Effector memory CD8-positive, alpha-beta T cell (primary cell): ENCODE measurements around the gene SORCS3.

Experiments
- ATAC-seq: fragments of 150-1000 bp; cut with Tn5 transposase; replicated peaks from 2 replicates; pipeline ENCODE4 v1.10.0; 2021; ENCODE audit warnings: mild to moderate bottlenecking, moderate library complexity
- DNase-seq, 3 experiments: peaks; one replicate each; pipeline ENCODE4 v3.0.0; 2021
- H3K27ac Mint-ChIP-seq, 2 donors: one replicate each; pipeline ENCODE4 v1.8.0; 2022; ENCODE audit warnings: mild to moderate bottlenecking in 2 of 2, mixed read lengths in 2 of 2, moderate library complexity in 2 of 2
- H3K27me3 Mint-ChIP-seq, 2 donors: one replicate each; pipeline ENCODE4 v1.8.0; 2022; ENCODE audit warnings: mixed read lengths in 2 of 2
- H3K36me3 Mint-ChIP-seq: one replicate; pipeline ENCODE4 v1.8.0; 2022; ENCODE audit warnings: mild to moderate bottlenecking, moderate library complexity, mixed read lengths; ENCODE audit not compliant: insufficient read depth
- H3K4me1 Mint-ChIP-seq, 2 donors: one replicate each; pipeline ENCODE4 v1.8.0; 2022; ENCODE audit warnings: low read depth in 2 of 2, mixed read lengths in 2 of 2
- H3K4me3 Mint-ChIP-seq, 2 donors: one replicate each; pipeline ENCODE4 v1.8.0; 2022; ENCODE audit warnings: mild to moderate bottlenecking in 2 of 2, mixed read lengths in 2 of 2, moderate library complexity in 2 of 2
- H3K9me3 Mint-ChIP-seq, 2 donors: one replicate each; pipeline ENCODE4 v1.8.0; 2022; ENCODE audit warnings: mixed read lengths in 2 of 2

The SORCS3 gene

DNA sequence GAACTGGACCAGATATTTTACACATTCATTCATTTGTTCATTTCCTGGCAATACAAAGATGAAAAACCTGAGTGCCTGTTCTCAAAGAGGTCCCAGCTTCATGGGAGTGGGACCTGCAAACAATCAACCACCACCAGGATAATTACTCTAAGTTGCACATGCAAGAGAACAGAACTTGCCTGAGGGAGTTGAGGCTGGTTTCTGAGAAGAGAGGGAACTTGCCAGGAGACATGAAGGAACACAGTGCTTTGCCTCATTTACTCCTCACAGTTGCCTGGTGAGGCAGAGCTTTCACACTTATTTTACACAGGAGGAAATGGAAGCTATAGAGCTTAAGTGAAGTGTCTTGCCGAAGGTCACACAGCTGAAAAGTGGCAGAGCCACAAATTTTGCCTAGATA lies 170.1 kb downstream of the SORCS3 start:
- no peak overlapping the region for H3K4me3 Mint-ChIP-seq
- no peaks in the 10 kb centered on the region for H3K36me3 Mint-ChIP-seq
- DNase-seq = no peak
- H3K9me3 Mint-ChIP-seq = peaks cover 0 to 12% of the 10 kb centered on the region in 2 donors
- H3K4me1 Mint-ChIP-seq = no peaks in the 10 kb centered on the region
- ATAC-seq = no peak
- H3K27me3 Mint-ChIP-seq = no peaks in the 10 kb centered on the region
- H3K27ac Mint-ChIP-seq = no peak overlapping the region

DNA sequence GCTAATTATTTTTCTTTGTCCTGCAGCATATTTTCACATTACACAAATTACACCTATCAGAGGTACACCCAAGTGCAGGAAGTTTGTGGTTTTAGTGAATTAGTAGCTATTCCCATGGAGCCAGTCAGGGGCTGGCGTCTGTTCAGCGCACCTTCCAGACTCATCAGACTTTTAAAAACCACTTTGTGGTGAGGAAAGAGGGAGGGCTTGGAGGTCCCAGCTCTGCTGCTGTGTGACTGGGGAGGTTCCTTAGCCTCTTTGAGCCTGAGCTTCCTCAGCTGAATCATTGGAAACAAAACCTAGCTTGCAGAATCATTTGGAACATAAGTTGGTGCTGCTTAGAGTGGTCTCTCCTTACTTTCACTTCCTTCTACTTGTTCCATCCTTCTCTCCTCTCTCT lies 175.4 kb downstream of the SORCS3 start:
- ATAC-seq = no peak
- Mint-ChIP-seq H3K4me3 (no peak overlapping the region), H3K9me3 (peaks cover 0 to 4% of the 10 kb centered on the region in 2 donors), H3K27ac (no peak overlapping the region), H3K36me3 (no peaks in the 10 kb centered on the region), H3K4me1 (peaks cover 0 to 3% of the 10 kb centered on the region in 2 donors), H3K27me3 (peaks cover 0 to 8% of the 10 kb centered on the region in 2 donors)
- no peak for DNase-seq

DNA sequence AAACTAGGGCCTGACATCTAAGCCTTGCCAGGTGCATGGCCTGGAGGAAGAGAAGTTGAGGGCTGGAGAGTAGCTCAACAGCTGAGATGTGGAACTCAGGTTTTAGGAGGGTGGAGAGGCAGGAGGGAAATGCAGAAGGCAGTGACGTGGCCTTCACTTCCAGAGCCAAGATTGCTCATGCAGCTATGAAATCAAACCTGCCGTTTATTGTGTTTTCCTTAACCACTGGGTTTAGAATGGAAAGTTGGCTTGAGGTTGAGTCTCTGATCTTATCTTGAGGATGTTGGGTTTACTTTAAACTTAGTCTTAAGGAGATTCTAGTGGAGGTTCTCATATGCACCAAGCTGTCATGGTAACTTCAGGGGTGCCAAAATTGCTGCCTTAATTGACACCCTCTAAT lies 178.6 kb downstream of the SORCS3 start:
- no peak overlapping the region for H3K4me3 Mint-ChIP-seq
- DNase-seq (no peak), ATAC-seq (no peak)
- H3K27me3 Mint-ChIP-seq = peaks cover 0 to 8% of the 10 kb centered on the region in 2 donors
- peaks cover 4 to 7% of the 10 kb centered on the region in 2 donors for H3K9me3 Mint-ChIP-seq
- peaks cover 0 to 3% of the 10 kb centered on the region in 2 donors for H3K4me1 Mint-ChIP-seq
- no peak overlapping the region for H3K27ac Mint-ChIP-seq
- peaks cover 3% of the 10 kb centered on the region for H3K36me3 Mint-ChIP-seq

DNA sequence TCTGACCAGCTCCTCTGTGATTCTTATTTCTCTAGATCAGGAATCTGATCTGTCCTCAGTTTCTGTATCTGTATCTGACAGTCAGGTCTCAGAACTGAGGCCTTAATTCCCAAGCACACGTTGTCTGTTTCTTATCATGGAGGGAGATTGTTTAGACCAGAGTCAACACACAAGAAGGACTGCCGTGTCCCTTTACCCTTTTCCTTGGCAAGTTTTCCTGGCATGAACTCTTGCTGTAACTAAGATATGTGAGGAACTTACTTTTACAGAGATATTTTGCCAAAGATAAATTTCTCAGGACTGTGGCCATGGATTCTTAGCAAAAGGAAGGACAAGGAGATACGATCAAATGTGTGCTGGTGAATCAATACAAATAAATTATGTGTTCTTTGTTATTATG lies 181.0 kb downstream of the SORCS3 start:
- H3K36me3 Mint-ChIP-seq = peaks cover 3% of the 10 kb centered on the region
- no peaks in the 10 kb centered on the region for H3K4me1 Mint-ChIP-seq
- H3K4me3 Mint-ChIP-seq = no peak overlapping the region
- ATAC-seq (no peak), DNase-seq (no peak)
- H3K9me3 Mint-ChIP-seq = peaks cover 5 to 14% of the 10 kb centered on the region in 2 donors
- peaks cover 0 to 8% of the 10 kb centered on the region in 2 donors for H3K27me3 Mint-ChIP-seq
- H3K27ac Mint-ChIP-seq = no peak overlapping the region

DNA sequence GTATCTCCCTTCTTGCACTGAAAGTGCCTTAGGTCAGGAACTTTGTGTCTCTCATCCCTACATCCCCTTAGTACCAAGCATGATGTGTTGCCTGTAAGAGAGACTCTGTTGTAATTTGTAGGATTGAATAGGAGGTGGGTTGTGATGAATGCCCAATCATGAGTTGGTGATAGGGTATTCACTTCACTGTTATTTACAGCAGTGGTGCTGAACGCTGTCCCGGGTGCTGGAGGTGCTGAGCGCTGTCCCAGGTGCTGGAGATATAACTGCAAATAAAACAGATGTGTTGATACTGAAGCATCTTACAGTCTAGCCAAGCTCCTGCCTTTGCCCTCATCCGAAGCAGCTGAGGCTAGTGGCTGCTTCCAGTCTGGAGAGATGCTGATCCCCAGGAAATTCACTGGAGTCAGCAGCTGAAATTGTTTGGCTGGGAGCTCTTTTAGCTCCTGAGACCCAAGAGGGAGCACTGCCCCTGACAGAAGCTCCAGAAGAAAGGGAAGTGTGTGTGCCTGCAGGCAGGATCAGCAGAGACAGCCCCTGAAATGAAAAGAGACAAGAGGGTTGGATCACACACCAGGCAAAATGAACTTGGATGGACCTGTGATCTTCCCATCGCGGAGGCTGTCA lies 183.4 kb downstream of the SORCS3 start:
- H3K27me3 Mint-ChIP-seq = no peaks in the 10 kb centered on the region
- ATAC-seq = no peak
- DNase-seq = no peak
- no peak overlapping the region for H3K27ac Mint-ChIP-seq
- no peak overlapping the region for H3K4me3 Mint-ChIP-seq
- peaks cover 3% of the 10 kb centered on the region for H3K36me3 Mint-ChIP-seq
- H3K4me1 Mint-ChIP-seq = no peaks in the 10 kb centered on the region
- H3K9me3 Mint-ChIP-seq = peaks cover 3 to 14% of the 10 kb centered on the region in 2 donors

DNA sequence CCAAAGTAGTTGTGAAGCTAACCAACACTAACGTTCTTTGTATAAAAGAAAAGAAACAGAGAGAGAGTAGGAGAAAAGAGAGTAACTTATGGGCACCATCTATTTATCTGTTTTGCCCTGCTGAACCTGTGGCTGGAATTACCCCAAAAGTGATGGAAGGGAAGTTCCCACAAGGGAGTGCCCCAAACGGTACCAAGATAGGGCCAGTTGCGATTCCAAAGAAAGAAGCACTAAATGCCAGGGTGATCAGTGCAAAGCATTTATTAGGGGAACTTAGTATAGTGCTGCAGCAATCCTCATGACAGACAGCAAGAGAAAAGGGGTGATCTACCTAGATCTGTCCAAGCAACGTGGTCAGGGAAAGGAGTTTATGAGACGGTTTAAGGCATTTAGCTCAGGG lies 190.2 kb downstream of the SORCS3 start:
- peaks cover 0 to 3% of the 10 kb centered on the region in 2 donors for H3K9me3 Mint-ChIP-seq
- no peak overlapping the region for H3K4me3 Mint-ChIP-seq

DNA sequence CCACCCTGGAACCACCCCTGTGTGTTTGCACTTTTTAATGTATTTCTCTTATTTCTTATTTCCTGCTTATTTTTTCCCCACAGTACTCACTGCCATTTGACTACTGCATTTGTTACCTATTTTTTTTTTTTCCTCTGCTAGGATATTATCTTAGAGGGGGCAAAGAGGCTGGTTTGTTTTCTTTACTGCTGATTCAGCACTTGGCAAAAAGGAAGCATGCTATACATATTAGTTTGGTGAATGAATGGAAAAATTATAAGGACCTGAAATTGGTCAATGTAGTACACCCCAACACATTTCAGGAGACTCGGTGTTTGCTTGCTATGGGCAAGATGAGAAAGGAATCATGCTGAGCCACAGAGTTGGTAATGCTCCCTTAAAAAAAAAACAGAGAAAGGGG lies 193.5 kb downstream of the SORCS3 start:
- H3K4me1 Mint-ChIP-seq = no peaks in the 10 kb centered on the region
- peaks cover 0 to 8% of the 10 kb centered on the region in 2 donors for H3K27me3 Mint-ChIP-seq
- DNase-seq (no peak), ATAC-seq (no peak)
- no peak overlapping the region for H3K4me3 Mint-ChIP-seq
- no peaks in the 10 kb centered on the region for H3K36me3 Mint-ChIP-seq
- H3K9me3 Mint-ChIP-seq = peaks cover 0 to 3% of the 10 kb centered on the region in 2 donors
- no peak overlapping the region for H3K27ac Mint-ChIP-seq

More for the DNA sequence above, 190.2 kb downstream of the SORCS3 start:
- H3K36me3 Mint-ChIP-seq = no peaks in the 10 kb centered on the region
- no peak overlapping the region for H3K27ac Mint-ChIP-seq
- ATAC-seq = no peak
- H3K4me1 Mint-ChIP-seq = no peaks in the 10 kb centered on the region
- H3K27me3 Mint-ChIP-seq = peaks cover 0 to 8% of the 10 kb centered on the region in 2 donors
- no peak for DNase-seq

DNA sequence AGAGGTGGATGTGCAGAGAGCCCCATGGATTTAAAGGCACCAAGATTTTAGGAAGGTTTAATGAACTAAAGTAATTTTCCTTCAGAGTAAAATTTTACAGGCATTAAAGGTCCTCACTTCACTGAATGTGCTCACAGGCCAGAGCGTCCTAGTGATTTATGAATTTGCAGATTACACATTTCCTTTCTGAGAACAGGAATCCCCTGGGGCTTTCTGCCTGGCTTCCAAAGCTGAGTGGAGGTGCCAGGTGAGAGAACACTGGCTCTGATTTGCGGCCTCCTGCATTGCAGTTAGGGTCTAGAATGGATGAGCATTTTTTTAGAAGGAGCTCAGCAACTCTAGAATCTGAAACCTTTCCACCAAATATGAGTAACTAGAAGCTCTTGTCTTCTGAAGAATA lies 194.3 kb downstream of the SORCS3 start:
- Mint-ChIP-seq H3K27me3 (peaks cover 0 to 8% of the 10 kb centered on the region in 2 donors), H3K27ac (no peak overlapping the region), H3K36me3 (no peaks in the 10 kb centered on the region), H3K9me3 (no peaks in the 10 kb centered on the region), H3K4me3 (no peak overlapping the region), H3K4me1 (no peaks in the 10 kb centered on the region)
- ATAC-seq (no peak), DNase-seq (no peak)

DNA sequence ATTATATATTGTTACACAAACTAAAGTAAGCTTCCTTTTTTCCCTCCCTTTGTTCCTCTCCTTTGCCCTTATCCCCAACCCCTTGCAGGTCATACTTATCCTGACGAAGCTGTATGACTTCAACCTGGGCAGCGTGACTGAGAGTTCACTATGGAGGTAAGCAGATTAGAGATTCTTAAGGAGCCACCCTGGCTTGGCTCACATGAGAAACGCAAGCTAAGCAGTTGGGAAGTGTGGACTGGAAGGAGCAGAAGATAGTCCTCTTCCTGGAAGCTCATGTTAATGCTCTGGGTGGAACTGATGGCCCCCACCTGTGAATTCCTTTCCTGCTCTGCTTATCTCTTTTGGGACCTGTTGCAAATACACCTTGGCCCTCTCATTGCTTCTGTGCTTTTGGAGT lies 201.6 kb downstream of the SORCS3 start:
- DNase-seq = no peak
- H3K4me1 Mint-ChIP-seq = no peaks in the 10 kb centered on the region
- ATAC-seq = no peak
- no peak overlapping the region for H3K4me3 Mint-ChIP-seq
- no peaks in the 10 kb centered on the region for H3K36me3 Mint-ChIP-seq
- no peaks in the 10 kb centered on the region for H3K9me3 Mint-ChIP-seq
- H3K27ac Mint-ChIP-seq = no peak overlapping the region
- H3K27me3 Mint-ChIP-seq = peaks cover 0 to 6% of the 10 kb centered on the region in 2 donors

DNA sequence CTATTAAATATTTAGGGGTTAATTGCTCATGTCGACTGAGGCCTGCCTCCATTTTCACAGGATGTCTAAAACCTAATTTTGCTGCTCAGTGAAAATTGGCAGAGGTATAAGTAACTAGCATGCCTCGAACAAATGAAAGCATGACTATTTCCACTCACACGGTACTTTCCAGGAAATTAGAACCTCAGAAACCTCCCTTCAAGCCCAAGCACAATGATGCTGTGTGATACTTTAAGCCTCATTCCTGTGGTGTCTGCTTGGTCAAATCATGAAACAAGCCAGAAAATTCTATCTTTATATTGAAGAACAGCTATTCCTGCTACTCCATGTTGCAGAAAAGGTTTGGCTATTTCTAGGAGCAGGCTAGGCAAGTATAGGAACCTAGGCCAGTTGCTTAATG lies 203.0 kb downstream of the SORCS3 start:
- H3K9me3 Mint-ChIP-seq = no peaks in the 10 kb centered on the region
- no peak for ATAC-seq
- H3K4me3 Mint-ChIP-seq = no peak overlapping the region
- H3K27me3 Mint-ChIP-seq = peaks cover 0 to 6% of the 10 kb centered on the region in 2 donors
- no peak for DNase-seq
- no peak overlapping the region for H3K27ac Mint-ChIP-seq
- H3K4me1 Mint-ChIP-seq = no peaks in the 10 kb centered on the region
- no peaks in the 10 kb centered on the region for H3K36me3 Mint-ChIP-seq

DNA sequence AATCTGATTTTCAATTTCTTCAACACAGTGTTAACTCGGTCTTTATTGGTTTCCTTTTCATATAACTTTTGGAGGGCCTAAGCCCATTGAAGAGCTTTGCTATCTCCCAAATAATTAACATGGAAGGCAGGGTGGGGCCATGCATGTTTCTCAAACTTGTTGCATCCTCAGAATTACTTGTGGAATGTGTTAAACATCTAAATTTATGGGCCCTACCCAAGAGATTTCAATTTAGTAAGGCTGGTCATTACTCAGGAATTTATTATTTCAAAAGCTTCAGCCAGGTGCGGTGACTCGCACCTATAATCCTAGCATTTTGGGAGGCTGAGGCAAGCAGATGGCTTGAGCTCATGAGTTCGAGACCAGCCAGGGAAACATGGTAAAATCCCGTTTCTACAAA lies 208.9 kb downstream of the SORCS3 start:
- no peak for DNase-seq
- Mint-ChIP-seq H3K27ac (no peak overlapping the region), H3K9me3 (no peaks in the 10 kb centered on the region), H3K36me3 (no peaks in the 10 kb centered on the region), H3K27me3 (peaks cover 0 to 6% of the 10 kb centered on the region in 2 donors), H3K4me1 (no peaks in the 10 kb centered on the region), H3K4me3 (no peak overlapping the region)
- ATAC-seq = no peak

DNA sequence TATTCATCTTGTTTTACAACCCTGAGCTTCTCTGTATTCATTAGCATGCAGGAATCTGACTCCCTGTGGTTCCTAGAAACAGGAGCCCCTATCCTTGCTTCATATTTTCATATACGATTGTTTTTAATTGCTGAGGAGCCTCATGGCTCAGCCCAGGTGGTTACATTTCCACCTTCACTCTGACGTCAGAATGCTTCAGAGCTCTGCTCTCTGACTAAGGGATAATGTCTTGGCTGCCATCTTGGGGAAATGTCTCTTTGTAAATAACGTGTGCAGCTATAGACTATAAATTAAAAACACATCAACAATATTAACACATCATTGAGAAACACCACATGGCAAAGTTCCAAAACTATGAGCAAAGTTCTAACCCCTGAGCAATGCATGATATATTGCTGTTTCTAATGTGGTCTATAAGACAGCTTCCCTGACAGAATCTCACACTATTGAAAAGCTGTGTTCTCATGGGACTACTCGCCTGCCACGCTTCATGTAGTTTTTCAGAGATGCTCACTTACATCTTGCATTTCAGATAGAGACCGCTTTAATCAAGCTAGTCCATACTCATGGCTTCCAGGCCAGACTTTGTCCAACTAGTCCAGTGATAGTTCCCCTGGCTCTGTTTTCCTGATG lies 227.0 kb downstream of the SORCS3 start:
- DNase-seq = no peak
- H3K36me3 Mint-ChIP-seq = no peaks in the 10 kb centered on the region
- H3K4me1 Mint-ChIP-seq = no peaks in the 10 kb centered on the region
- H3K9me3 Mint-ChIP-seq = peaks cover 4 to 13% of the 10 kb centered on the region in 2 donors
- no peak overlapping the region for H3K27ac Mint-ChIP-seq
- H3K27me3 Mint-ChIP-seq = peaks cover 0 to 5% of the 10 kb centered on the region in 2 donors
- no peak for ATAC-seq
- no peak overlapping the region for H3K4me3 Mint-ChIP-seq

DNA sequence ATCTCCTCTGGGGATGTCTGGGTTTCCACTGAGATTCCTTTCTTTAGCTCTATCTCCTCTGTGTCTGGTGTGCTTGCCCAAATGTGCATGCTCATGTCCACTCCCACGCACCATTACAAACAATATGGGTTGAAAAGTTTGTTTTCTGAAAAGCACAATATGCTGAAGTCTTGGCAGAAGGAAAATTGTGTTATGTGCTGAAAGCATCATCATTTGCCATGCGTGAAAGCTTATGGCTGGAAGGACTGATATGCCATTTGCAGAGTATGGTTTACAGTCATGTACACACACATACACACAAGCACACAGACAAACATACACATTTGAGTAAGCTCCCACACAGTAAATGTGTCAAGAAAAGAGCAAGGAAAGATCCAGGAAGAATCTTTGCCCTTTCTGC lies 231.6 kb downstream of the SORCS3 start:
- peaks cover 0 to 7% of the 10 kb centered on the region in 2 donors for H3K9me3 Mint-ChIP-seq
- no peak overlapping the region for H3K4me3 Mint-ChIP-seq
- H3K27me3 Mint-ChIP-seq = no peaks in the 10 kb centered on the region
- no peaks in the 10 kb centered on the region for H3K36me3 Mint-ChIP-seq
- no peak for ATAC-seq
- H3K27ac Mint-ChIP-seq = no peak overlapping the region
- H3K4me1 Mint-ChIP-seq = no peaks in the 10 kb centered on the region
- DNase-seq = no peak

DNA sequence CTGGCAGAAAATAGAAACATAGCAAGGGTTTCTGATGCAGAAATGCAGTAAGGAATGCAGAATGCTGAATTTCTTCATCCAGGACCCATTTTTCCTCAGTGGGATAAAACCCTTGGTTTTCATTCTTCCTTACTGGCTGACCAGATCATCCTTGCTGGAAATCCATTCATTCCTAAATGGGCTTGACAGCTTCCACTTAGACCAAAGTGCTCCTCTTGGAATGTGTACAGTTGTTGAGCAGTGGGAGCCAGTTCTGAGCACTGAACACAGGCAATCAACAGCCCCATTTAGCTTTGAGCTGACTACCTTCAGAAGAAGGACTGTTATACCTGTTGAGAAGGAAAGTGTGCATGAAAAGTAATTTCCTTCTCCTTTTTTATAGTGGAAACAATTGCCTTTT lies 232.1 kb downstream of the SORCS3 start:
- ATAC-seq = no peak
- no peaks in the 10 kb centered on the region for H3K4me1 Mint-ChIP-seq
- H3K27me3 Mint-ChIP-seq = no peaks in the 10 kb centered on the region
- no peak for DNase-seq
- no peak overlapping the region for H3K4me3 Mint-ChIP-seq
- no peaks in the 10 kb centered on the region for H3K36me3 Mint-ChIP-seq
- H3K9me3 Mint-ChIP-seq = peaks cover 0 to 7% of the 10 kb centered on the region in 2 donors
- no peak overlapping the region for H3K27ac Mint-ChIP-seq
